Measurements from ENCODE around the gene ZNF90.
"Not testable (repeated sequence)": the region's sequence is repeated elsewhere in the genome, so short reads cannot be mapped to it uniquely, and the experiment has no call there.

Gene ZNF90

GRCh38 chr19:20107301-20107700, 29.5 kb downstream of the ZNF90 start:
- no peak for DNase-seq

GRCh38 chr19:20118064-20118839, 40.5 kb downstream of the ZNF90 start:
- not testable (repeated sequence) for DNase-seq

- DNase-seq, result no peak
Measured at GRCh38 chr19:20124879-20125278, 47.1 kb downstream of the ZNF90 start.

- not testable (repeated sequence) for DNase-seq
Measured at GRCh38 chr19:20132933-20133332, 55.1 kb downstream of the ZNF90 start.

GRCh38 chr19:20137714-20138113, 59.9 kb downstream of the ZNF90 start:
- DNase-seq, result not testable (repeated sequence)

GRCh38 chr19:20151617-20152145, 73.9 kb downstream of the ZNF90 start:
- no peak for DNase-seq

GRCh38 chr19:20152506-20152905, 74.7 kb downstream of the ZNF90 start:
- DNase-seq, result not testable (repeated sequence)

- DNase-seq, result no peak
Measured at GRCh38 chr19:20153281-20153680, 75.5 kb downstream of the ZNF90 start.

- DNase-seq, result no peak
Measured at GRCh38 chr19:20154636-20155035, 76.8 kb downstream of the ZNF90 start.

- no peak for DNase-seq
Measured at GRCh38 chr19:20162821-20163220, 85.0 kb downstream of the ZNF90 start.

- no peak for DNase-seq
Measured at GRCh38 chr19:20164456-20164855, 86.7 kb downstream of the ZNF90 start.

- no peak for DNase-seq
Measured at GRCh38 chr19:20165971-20166592, 88.3 kb downstream of the ZNF90 start.

- DNase-seq, result peak; percentile 81
Measured at GRCh38 chr19:20167020-20167644, 89.3 kb downstream of the ZNF90 start, which contains the start of gene ZNF486. ZNF486 (plus strand) TSS chr19:20167214; CDS start chr19:20167331, 117 bp downstream.

- DNase-seq, result no peak
Measured at GRCh38 chr19:20167651-20168122, 89.9 kb downstream of the ZNF90 start.

Data from stimulated activated CD4-positive, alpha-beta T cell treated with anti-CD3 and anti-CD28 coated beads, Interleukin-12 subunit alpha, Interleukin-12 subunit beta, amount 100 ng/mL, for 4 hours (primary cell).